Measurements from ENCODE around the gene GABRG3.

The GABRG3 gene

DNA sequence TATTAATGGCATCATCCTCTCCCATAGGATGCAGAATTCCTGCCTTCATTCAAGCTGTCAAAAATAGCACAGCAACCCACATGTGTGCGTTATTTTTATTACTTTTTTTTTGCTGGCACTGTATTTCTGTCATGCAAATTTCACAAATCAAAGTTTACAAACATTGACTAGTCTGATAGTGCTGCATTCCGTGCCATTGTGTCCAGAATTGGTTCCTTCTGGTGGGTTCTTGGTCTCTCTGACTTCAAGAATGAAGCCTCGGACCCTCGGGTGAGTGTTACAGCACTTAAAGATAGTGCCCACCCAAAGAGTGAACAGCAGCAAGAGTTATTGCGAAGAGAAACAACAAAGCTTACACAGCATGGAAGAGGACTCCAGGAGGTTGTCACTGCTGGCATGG lies 490.2 kb downstream of the GABRG3 start:
- no peak for DNase-seq (ENCODE audit: low read depth in 3 of 3)

DNA sequence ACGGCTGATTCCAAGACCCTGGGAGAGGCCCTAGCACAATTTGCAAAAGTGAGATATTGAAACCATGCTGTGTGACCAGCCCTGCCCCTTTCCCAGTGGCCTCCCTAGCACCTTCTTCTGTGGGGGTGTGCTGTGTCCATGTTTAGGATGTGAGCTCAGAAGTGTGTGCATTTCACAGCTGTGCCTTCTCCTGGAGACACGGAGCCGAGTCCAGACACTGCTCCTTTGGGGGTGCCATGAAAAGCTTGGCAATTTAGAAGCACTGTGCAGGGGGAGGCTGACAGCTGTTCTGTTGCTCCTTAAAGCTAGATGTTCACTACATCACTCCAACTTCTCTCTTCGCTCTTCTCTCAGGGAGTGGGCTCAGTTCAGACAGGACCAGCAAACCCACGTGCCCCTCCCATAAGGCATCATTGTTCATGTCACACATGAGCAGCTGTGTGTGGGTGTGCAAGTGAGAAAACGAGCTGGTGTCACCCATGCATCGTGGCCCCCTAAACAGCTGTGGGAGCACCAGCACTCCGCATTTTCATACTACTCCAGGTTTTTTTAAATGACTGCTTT lies 492.6 kb downstream of the GABRG3 start:
- no peak for DNase-seq (ENCODE audit: low read depth in 3 of 3)

DNA sequence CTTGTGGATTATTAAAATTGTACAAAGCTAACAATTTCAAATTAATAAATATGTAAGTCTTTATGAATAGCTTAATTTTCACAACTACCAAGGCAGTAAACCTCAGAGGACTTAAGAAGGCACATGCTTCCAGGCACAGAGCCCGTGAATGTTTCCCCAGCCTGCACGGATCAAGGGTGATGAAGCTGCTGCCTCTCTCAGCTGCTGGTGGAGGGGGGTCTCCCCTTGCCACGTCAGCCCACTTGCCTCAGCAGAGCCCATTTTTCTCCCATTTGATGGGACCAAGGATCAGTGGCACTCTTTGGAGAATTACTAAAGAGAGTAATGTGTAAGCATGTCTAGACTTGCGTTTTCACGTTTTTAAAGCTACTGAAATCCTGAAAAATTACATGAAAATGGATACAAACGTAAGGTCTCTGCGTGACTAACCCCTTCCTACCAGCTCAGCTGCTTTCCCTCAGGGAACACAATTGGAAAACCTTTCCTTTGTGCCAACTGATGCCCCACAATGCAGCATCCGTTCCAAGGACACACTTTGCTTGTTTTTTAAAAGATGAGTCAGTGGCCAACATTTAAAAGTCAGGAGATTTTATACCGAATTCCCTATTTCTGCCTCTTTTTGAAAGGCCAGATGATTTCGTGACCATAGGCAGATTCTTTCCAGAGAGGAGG lies 494.1 kb downstream of the GABRG3 start:
- DNase-seq (ENCODE audit: low read depth in 3 of 3) = no peak

DNA sequence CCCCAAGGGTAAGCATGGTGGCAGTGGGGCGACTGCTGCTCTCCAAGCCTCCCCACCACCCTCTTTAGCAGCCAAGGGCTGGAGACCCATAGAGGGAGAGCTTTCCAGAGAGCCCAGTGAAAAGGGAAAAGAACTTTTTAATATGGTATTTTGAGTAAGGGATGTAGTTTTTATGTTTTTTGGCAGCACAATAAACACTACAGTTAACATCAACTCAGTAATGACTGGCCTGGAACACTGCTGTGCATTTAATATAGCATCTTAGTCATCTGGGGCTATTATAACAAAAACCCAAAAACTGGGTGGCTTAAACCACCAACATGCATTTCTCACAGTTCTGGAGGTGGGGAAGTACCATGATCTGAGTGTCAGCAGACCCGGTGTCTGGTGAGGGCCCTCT lies 495.8 kb downstream of the GABRG3 start:
- DNase-seq (ENCODE audit: low read depth in 3 of 3) = no peak

DNA sequence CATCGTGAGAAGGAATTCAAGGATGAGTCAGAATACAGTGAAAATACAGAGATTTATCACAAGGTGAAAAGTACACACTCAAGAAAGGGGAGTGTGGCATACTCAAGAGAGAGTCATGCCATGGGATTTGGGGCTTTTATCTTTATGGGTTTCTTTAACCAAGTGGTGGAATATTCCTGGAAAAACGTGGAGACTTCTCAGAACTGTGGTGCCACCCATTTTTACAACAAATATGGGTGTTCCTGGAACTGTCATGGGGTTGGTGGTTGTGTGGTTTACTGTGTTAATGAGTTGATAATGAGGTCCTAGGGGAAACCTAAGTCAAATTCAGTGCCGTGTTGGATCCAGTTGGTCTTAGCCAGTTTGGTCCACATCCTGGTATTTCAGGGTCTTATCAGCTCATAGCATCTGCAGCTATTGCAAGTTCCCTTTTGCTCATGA lies 497.2 kb downstream of the GABRG3 start:
- no peak for DNase-seq (ENCODE audit: low read depth in 3 of 3)

DNA sequence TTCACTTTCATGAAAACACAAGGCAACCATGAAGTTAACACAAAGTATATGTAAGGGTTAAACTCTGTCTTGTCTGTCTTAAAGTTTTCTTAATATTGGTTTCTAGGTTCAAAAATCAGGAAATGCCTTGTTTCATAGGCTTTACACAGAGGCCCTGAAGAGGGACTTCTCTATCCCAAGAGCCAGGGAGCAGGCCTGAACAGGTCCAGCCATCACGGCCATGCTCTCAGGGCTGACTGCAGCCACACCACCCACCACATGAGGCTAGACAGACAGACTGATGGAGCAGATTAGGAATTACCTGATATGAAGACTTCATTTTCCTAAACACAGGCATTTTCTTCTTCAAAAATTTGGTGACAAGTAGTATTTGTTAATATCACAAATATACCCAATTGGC lies 502.9 kb downstream of the GABRG3 start:
- DNase-seq (ENCODE audit: low read depth in 3 of 3) = no peak

DNA sequence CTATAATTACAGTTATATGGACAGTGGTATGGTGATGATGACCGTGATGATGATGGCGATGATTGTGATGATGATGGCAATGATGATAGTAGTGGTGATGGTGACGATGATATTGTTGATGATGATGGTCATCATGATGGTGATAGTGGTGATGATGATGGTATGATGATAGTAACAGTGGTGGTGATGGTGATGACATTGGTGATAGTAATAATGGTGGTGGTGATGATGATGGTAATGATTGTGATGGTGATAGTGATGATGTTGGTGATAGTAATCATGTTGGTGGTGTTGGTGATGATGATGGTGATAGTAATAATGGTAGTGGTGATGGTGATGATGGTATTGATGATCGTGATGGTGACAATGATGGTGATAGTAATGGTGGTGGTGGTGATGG lies 504.4 kb downstream of the GABRG3 start:
- DNase-seq (ENCODE audit: low read depth in 3 of 3) = no peak

DNA sequence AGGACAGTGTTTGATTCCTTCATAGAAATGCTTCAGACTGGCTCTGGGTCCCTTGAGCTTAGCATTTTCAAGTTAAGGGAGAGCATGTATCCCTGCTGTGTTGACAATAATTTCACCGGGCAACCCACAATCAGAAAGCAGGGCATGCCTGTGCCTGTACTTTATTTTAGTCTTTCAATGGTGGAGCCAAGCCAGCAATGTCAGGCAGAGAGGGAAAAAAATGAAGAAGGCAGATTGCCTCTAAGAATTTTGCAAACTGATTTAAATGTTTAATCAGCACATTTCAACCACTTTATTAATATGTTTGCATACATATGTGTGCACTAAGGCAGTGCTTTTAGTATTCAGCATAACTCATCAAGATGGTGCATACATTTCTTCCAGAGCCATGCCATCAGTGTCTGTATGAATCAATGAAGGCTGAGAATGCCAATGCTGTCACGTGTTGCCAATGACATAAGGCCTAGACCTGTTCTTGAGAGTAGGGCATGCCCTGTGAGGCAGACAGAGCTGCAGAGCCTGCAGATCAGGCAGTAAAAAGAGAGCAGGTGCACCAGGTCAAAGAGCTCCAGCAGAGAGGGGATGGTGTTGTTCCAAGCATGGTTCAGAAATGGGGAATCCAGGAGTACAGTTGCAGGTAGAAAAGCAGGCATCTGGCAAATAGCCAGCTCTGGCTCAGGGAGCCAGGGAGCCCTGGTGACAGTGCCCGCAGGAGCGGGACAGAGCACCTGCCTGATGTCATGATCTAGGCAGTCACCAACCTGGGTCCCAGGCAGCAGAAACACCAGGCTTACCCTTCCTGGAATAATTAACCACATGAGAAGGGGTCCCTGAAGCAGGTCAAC lies 508.5 kb downstream of the GABRG3 start:
- DNase-seq (ENCODE audit: low read depth in 3 of 3) = no peak

DNA sequence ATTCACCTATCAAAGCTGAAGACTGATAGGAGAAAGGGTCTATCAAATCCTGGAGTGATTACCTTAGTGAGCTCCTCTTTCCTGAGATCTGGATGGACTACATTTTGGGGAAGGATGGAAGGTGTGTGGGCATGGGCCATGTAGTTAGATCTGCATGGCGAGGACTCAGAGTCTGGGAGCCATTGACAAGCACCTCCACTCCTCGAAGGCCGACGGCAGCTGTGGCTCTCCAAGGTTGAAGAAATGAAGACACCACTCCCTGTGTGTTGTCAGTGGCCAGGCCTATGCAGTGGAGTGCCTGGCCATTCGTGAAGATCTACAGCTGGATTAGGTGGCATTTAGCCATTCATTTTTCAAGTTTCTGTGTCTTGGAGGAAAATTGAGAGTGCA lies 509.2 kb downstream of the GABRG3 start:
- DNase-seq (ENCODE audit: low read depth in 3 of 3) = no peak

DNA sequence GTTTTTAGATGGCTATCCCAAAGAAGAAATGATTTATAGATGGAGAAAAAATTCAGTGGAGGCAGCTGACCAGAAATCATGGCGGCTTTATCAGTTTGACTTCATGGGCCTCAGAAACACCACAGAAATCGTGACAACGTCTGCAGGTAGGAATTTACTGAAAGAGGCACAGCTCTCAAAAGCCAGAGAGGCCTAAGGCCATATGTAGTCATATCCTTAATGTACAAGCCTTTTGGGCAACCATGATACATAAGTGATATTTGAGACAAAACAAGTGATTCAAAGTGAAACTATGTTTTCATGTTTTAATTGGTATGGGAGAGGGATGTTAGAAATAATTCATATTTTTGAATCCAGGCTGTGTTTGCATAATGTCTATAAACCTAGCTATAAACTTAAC lies 509.7 kb downstream of the GABRG3 start:
- DNase-seq (ENCODE audit: low read depth in 3 of 3) = no peak

DNA sequence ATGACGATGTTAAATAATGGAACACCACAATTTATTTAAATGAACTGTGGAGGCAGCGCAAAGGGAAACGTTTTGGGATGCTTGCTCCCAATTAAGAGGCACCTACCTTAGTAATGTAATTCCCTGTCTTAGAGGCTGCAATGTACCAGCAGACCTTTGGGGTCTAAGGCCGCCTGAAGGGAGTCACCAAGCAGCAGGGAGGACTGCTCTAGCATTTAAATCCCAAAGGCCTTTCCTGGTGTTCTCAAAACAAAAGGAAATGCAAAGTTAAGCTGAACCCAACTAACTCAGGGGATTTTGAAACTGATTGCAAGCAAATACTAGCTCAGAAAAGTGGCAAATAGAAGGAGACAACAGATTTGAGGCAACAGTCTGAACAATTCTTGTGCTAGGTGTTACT lies 510.8 kb downstream of the GABRG3 start:
- DNase-seq (ENCODE audit: low read depth in 3 of 3) = no peak

DNA sequence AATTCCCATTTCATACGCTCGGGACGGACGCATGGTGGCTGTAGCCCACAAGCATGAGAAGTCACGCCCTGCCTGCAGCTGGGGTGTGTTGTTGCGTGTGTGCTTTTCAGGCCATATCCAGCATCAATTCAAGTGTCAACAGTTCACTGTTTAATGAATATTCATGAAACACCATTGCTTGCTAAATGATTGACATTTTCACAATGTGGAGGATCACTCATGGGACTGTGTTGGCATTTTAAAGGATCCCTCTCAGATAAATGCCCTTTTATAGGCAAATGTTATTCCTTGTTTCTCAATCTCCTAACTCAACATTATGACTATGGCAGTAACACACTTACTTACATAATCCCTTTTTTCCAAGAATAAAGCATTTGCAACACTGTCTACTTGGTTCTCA lies 511.3 kb downstream of the GABRG3 start:
- no peak for DNase-seq (ENCODE audit: low read depth in 3 of 3)

DNA sequence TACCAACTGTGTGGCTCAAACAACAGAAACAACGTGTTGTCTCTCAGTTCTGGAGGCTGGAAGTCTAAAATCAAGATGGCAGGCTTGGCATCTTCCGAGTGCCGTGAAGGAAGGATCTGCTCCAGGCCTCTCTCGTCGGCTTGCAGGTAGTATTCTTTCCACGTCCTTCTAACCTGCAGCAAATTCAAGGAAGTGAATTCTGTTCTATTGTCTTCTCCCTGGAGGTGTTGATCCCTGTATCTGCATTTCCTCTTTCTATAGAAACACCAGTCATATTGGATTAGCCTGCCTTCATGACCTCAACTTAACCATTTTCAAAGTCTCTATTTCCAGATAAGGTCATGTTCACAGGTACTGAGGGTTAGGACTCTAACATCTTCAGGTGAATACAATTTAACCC lies 512.1 kb downstream of the GABRG3 start:
- no peak for DNase-seq (ENCODE audit: low read depth in 3 of 3)

DNA sequence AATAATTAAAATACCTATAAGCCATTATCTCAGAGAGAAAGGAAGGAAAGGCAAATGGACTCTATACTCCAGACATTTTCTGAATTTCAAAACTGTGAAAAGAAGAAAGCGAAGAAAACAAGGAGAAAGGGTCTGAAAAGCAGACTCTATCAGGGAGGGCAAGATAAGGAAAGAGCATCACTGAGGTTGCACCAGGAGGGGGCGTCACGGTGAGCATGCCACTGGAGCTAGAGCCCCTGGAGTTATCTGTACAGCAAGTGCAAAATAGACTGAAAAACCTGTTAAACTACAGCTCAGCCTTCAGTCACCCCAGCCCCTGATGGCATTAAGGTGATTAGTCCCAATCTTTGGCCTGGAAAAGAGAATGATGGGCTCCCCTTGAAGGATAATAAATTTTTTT lies 514.3 kb downstream of the GABRG3 start:
- DNase-seq (ENCODE audit: low read depth in 3 of 3) = no peak

DNA sequence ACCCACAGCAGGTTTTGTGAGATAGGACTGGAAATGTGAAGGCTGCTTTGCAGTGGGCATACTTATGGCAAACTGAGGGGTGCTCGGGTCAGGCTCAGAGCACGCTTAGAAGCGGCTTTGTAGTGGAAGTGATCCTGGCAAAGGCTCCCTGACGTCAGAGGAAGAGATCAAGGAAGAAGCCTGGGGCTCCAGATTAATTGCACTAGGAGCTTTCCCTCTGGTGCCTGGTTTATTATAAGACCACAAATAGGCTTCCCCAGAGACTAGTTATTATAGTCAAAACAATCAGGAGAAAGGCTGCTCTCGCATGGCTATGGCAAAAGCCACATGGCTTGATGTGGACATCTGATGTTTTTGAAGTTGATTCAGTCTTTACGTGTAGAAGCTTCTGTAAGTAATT lies 515.1 kb downstream of the GABRG3 start:
- DNase-seq (ENCODE audit: low read depth in 3 of 3) = no peak

DNA sequence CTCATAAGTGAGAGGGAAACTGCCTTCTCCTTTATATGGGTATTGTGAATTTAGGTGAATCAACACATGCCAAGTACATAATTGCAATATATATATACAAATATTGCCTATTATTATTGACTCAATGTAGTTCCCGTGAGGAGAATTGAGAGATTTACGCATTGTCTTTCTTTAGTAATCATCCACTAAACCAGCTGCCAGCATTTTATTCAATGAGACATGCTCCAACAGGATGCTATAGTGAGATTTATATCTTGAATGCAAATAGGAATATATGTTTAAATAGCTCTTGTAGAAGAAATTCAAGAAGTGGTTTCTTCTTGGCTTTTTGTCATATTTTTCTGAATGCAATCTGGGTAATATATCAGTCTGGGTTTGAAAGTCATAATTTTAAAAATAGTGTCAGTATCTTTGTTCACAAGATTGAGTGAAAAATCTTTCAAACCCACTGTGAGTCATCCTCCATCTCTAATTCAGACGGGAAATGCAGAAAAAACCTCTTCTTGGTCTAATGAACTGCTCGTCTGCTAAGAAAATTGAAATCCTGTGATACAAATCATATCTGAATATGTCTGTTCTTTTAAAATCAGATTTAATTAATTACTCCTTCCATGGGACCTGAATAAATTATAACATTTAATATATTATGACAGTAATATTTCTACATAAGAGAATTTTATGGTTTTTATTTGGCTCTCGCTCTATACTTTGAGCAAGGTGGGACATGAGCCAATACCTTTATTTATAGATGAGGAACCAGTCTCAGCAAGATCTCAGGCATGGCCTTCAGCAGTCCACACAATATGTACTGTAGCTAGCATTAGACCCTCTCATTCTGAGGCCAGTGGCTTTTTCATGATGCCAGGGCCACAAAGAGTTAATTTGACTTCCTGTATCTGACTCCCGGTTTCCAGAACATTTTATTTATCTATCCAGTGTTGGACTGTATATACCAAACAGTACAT lies 516.0 kb downstream of the GABRG3 start:
- DNase-seq (ENCODE audit: low read depth in 3 of 3) = no peak

DNA sequence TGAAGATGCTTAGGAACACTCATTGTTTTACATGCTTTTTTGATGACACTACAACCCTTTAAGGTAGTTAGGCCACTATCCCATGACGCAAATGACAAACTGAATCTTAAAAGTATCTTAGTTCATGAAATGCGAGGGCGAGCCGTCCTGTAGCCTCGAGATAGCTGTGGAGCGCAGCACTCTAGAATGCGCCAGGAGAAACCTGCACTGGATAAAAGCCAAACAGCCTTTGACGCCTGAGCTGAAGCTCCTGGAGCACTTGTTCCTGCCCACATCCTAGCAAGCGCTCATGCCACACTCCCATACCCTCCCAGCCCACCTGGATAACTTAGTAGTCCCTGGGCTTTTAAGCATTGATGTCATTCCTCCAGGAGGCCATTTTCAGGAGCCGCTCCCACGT lies 516.9 kb downstream of the GABRG3 start:
- DNase-seq (ENCODE audit: low read depth in 3 of 3) = no peak

DNA sequence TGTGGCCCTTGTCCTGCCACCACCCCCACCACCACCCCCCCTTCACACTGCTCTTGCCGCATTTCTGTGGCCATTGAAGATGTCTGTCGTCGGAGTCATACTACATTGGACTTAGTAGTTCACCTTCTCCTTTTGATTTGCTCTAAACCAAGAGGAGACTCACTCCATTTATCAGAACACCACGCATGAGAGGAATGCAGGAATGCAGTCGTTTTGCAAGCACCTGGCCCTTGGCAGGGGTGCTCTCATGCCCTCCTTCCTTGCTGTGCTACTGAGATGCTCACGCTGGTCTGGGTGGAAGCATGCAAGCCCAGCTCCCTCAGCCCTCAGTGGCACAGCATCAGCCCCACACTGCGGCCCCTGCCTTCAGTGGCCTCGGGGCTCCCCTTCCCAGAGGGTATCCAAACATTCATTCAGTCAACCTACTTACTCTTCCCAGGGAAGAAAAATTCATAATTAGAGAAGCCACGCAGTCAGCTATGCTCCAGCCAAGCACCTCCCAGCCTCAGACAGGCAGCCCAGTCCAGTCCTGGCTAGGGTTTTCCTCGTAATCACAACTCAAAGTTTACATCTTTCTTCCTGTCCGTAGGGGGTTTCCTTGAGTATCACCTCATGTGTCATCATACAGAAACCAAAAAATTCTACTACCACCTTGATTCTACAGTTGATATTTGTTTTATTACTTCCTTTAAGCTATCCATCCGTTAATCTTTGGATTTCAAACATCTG lies 520.0 kb downstream of the GABRG3 start:
- DNase-seq (ENCODE audit: low read depth in 3 of 3) = no peak

DNA sequence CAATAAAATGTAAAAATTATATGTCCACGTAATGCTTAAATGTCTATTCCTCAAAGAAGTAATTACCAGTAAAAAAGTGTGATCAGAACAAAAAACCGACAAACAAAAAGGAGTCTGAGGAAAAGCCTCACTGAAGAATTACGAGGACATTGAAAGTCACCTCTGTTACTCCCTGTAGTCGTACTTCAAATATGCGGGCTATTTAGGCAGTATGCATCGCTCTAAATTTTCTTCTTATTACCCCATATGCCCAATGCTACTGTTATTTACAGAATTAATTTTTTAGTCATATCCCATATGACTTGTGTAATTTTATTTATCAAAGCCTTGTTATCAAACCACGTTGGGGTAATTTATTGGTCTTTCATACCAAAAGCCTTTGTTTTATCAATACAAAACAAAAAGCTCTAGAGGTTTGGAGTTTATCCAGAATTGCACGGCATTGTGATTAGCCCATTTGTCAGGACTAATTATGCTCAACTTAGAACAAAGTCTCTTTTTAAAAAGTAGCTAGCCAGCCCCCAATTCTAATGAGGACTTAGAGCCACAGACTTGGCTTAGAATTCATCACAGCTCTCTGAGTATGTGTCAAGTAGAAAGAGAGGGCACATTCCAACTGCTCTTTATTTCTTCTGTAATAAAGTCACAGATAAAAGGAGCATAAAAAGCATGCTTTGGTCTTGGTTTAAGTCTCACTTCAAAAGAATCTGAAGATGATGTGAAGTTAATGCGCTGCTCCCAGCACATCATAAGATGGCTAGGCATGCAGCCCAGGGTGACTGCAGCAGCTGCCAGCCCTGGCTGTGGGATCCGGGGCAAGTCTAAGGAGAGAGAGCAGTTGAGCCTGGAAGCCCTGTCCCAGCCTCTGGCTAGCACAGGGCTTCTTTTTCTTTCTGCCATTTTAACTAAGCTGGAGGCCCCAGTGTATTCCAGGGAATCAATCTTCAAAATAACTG lies 521.0 kb downstream of the GABRG3 start:
- no peak for DNase-seq (ENCODE audit: low read depth in 3 of 3)

DNA sequence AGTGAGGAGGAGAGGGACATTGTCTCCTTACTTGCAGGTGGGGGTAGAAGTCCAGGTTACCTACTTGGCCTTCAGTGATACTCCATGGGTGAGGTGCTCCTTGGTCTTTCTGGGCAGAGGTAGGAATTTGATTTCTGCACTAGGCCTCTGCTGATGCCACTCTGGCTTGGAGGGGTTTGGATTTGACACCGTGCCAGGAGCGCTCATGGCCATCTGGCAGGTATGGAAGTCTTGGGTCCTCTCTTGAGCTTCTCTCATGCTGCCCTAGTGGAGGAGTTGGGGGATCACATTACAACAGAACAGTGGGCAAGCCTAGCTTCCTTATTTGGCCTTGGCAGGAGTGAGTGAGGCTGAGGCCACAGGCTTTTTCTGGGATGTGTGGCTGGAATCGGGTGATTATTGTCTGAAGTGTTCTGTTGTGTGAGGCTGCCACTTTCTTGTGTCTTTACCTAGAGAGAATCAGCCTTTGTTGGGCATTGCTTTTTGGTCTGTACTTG lies 525.0 kb downstream of the GABRG3 start:
- DNase-seq (ENCODE audit: low read depth in 3 of 3) = no peak

Data from stimulated activated CD4-positive, alpha-beta T cell treated with anti-CD3 and anti-CD28 coated beads, TNF-alpha, amount 100 ng/mL, for 4 hours (primary cell).